ENCODE measurements around the gene JSRP1.

Gene JSRP1

GRCh38 chr19:2255982-2256685 is at the start of gene JSRP1:
JSRP1 (minus strand) TSS chr19:2256417; CDS start chr19:2255314, 1,103 bp downstream.
- DNase-seq (ENCODE audit: low read depth in 2 of 2), result no peak

DNA sequence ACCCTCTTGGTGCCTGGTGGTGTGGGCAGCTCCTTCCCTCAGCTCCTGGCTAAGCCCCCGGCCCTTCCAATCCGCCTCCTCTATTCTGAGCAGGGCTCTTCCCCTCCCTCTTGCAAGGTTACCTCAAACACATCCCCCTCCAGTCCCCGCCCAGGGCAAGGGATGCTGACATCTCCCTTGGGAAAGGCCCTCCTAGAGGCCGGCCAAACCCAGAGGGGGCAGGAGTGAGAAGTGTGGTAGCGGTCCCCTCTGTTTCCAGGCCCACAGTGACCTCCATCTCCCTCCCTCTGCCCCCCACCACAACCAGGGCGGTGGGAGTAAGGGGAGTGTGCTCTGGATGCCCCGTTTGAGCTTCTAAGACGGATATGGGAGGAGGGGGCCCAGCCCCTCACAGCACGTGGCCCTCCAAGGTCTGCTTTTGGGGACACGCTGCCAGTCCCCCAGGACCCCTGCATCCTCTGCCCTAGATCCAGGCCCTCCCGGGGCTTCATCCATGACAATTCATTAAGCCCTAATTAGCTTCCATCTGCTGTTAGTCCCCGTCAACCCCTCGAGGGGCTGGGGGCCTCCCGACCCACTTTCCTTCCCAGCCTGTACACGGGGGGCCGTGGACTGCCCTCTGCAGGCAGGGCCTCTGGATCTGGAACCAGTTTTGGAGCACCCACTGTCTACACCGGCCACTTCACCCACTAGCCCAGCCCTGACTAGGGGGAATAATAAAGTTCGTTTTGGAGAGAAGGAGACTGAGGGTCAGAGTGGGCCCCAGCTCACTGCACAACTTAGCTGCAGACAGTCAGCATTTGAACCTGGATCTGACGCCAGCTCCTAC is 49.4 kb upstream of the JSRP1 start:
- DNase-seq (ENCODE audit: low read depth in 2 of 2), result no peak

GRCh38 chr19:2303211-2303798 is 47.1 kb upstream of the JSRP1 start:
- DNase-seq (ENCODE audit: low read depth in 2 of 2), result no peak

DNA sequence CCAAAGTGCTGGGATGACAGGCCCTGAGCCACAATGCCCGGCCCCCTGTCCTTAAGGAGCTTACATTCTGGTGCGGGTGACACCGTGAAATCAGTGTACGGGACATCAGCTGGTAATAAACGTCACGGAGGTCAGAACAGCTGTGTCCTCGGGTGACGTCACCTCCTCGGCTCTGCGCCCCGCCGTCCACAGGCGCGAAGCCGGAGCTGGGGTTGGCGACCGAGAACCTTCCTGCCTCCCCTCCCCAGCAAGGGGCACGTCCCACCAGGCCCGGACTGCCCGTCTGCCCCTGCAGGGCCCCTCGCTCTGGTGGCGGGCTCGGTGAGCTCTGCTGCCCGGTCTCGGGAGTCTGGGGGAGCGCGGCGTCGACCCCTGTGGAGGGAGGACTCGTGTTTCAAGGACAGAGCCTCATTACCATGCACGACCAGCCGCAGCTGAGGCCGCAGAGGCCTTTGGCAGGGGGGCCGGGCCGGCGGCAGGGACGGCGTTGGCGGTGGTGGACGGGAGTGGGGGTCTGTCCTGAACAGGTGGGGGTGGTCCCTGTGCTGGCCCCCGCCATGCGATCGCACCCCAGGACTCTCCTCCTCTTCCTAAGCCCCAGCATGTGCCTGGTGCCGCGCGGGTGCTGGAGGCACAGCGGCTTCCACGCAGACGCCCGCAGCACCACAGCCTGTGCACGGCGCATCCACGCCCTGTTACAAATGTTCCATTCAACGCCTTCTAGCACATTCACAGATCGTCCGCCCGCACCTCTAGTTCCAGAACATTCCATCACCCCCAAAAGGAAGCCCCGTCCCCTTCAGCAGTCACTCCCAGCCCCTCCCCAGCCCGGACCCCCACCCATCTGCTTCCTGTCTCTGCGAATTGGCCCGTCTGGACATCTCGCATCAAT is 46.3 kb upstream of the JSRP1 start:
- DNase-seq (ENCODE audit: low read depth in 2 of 2), result no peak

GRCh38 chr19:2300533-2300932 is 44.3 kb upstream of the JSRP1 start:
- DNase-seq (ENCODE audit: low read depth in 2 of 2), result no peak

DNA sequence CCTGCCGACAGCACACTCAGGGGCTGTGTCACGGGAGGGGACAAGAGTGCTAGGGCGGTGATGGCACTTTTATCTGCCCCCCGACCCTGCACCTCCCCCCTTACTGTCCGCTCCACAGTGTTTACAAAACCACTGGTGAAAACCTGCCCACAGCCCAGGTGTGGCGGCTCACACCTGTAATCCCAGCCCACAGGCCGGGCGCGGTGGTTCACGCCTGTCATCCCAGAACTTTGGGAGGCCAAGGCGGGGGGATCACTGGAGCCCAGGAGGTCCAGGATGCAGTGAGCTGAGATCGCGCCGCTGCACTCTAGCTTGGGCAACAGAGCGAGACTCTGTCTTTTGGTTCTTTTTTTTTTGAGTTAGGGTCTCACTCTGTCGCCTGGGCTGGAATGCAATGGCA is 39.9 kb upstream of the JSRP1 start:
- no peak for DNase-seq (ENCODE audit: low read depth in 2 of 2)

GRCh38 chr19:2294687-2295335 is 38.6 kb upstream of the JSRP1 start:
- peak in 1 of 2 experiments; percentile 36 for DNase-seq (ENCODE audit: low read depth in 2 of 2)

- DNase-seq (ENCODE audit: low read depth in 2 of 2), result no peak
Measured at GRCh38 chr19:2291185-2291751, 35.1 kb upstream of the JSRP1 start.

GRCh38 chr19:2290441-2291184 is 34.4 kb upstream of the JSRP1 start:
- DNase-seq (ENCODE audit: low read depth in 2 of 2), result no peak

DNA sequence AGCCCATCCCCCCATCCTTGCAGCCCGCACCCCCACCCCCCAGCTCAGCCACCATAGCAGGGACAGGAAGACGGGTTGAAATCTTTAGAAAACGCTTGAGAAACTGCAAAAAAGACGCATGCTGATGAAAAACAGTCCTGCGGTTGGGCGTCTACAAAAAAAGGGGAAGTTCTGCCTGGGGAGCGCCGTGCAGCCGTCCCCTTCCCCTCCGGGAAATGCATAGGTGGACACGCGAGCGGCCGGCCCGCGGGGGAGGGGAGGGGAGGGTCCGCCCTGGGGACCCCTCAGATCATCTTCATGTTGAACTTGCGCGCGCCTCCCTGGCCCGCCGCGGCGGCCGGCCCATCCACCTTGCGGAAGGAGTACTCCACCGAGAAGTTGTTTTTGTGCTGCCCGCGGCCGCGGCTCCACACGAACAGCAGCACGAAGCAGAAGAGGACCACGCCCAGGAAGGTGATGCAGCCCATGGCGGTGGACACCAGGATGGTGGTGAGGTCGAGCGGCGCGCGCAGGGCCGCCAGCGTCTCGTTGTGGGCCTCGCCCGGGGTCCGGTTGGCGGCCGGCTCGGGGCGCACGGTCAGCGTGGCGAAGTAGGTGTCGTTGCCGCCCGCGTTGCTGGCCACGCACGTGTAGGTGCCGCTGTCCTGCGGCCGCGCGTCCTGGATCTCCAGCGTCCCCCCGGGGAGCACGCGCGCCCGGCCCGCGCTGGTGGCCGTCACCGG is 33.7 kb upstream of the JSRP1 start:
- DNase-seq (ENCODE audit: low read depth in 2 of 2), result no peak

GRCh38 chr19:2288818-2289713 is 32.8 kb upstream of the JSRP1 start:
- DNase-seq (ENCODE audit: low read depth in 2 of 2), result no peak

DNA sequence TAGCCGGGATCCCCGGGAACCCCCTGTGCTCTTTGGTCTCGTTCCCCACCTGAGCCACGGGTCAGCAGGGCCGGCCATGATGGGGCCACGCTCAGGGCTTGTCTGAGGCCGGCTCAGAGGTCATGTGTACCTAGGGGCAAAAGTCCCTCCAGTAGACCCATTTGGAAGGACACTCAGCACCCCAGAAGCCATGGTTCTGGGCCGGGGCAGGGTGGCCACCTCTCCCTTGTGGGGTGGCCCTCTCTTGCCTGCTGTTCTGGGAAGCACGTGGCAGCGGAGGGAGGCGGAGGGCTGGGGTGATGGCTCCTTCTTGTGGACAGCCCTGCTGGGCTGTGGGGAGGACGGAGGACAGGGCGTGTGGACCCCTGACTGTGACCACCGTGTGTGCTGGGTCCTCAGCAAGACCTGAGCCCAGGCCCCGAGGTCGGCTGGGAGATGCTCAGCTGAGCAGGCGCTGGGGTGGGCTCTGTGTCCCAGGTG is 32.2 kb upstream of the JSRP1 start:
- no peak for DNase-seq (ENCODE audit: low read depth in 2 of 2)

- DNase-seq (ENCODE audit: low read depth in 2 of 2), result no peak
Measured at GRCh38 chr19:2287585-2288337, 31.5 kb upstream of the JSRP1 start.

- no peak for DNase-seq (ENCODE audit: low read depth in 2 of 2)
Measured at GRCh38 chr19:2286402-2287140, 30.4 kb upstream of the JSRP1 start.

GRCh38 chr19:2283835-2284507 is 27.8 kb upstream of the JSRP1 start:
- no peak for DNase-seq (ENCODE audit: low read depth in 2 of 2)

DNA sequence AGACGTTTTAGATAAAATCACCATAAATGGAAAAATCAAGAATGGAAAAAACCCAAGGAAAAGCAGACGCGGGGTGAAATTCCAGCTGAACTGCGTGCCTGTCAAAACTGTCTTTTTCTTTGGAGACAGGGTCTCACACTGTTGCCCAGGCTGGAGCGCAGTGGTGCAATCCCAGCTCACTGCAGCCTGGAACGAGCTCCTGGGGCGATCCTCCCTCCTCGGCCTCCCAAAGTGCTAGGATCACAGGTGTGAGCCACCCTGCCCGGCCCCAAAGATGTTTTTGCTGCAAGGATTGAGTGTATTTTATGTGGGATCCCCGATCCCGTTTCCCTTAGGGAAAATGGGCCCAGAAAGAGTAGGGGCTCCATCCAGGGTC is 26.6 kb upstream of the JSRP1 start:
- DNase-seq (ENCODE audit: low read depth in 2 of 2), result no peak

Data from fibroblast of skin of left biceps (primary cell).